SK-N-SH (cell line): ENCODE data around the gene TFAP2A. TPM values are rescaled to one million over a fixed set of nuclear protein-coding genes. Genes with fewer than 3 reads are reported as not detected.

Experiments used
- CTCF ChIA-PET: fragments of 300-600, 350-600 bp; formaldehyde crosslinking; extraction: SDS; loops from one replicate; lab custom pipeline; 2021; lab: Yijun Ruan, JAX
- POLR2A ChIA-PET: fragments of 350-600 bp; sonication (Branson Sonifier 250); formaldehyde crosslinking; extraction: SDS; loops from one replicate; lab custom pipeline; 2020; ENCODE audit warnings: antibody characterized with exemption, inconsistent platforms; lab: Yijun Ruan, JAX
- DNase-seq: peaks from one replicate; pipeline ENCODE4 v3.0.0; 2012
- H2AFZ ChIP-seq: fragments of 200-600 bp; sonication (generic); 2 replicates; pipeline ENCODE4 v1.8.1; 2016; ENCODE audit warnings: antibody characterized with exemption, mild to moderate bottlenecking, low read depth
- H3F3A ChIP-seq: fragments of 200-600 bp; sonication (generic); replicated peaks from 2 replicates; pipeline ENCODE3; 2016; ENCODE audit warnings: antibody characterized with exemption, mild to moderate bottlenecking; ENCODE audit not compliant: insufficient read depth
- H3K27ac ChIP-seq, 2 experiments: fragments of 200-500 bp in 1 of 2; fragments of 200-600 bp in 1 of 2; sonication (Bioruptor generic) in 1 of 2; sonication (generic), shearing (Covaris generic) in 1 of 2; 2 replicates each; pipeline versions ENCODE4 v1.5.1 to v1.6.1; 2014 to 2016; ENCODE audit warnings: low read depth in 2 of 2, inconsistent platforms in 1 of 2, low read length in 1 of 2, mild to moderate bottlenecking in 1 of 2, mixed read lengths in 1 of 2
- H3K27me3 ChIP-seq: fragments of 200-600 bp; sonication (generic), shearing (Covaris generic); 2 replicates; pipeline ENCODE4 v1.6.1; 2016; ENCODE audit warnings: mixed run types; ENCODE audit not compliant: insufficient read depth
- H3K36me3 ChIP-seq, 2 experiments: fragments of 200-500 bp in 1 of 2; fragments of 200-600 bp in 1 of 2; sonication (Bioruptor generic) in 1 of 2; sonication (generic) in 1 of 2; replicated peaks in 1 of 2; 2 replicates each; pipeline versions ENCODE3 to v1.5.1; 2014 to 2016; ENCODE audit warnings: low read length in 1 of 2, mild to moderate bottlenecking in 1 of 2; ENCODE audit not compliant: insufficient read depth in 2 of 2, control insufficient read depth in 1 of 2
- H3K4me1 ChIP-seq, 2 experiments: fragments of 200-500 bp in 1 of 2; fragments of 200-600 bp in 1 of 2; sonication (Bioruptor generic) in 1 of 2; sonication (generic), shearing (Covaris generic) in 1 of 2; 2 replicates each; pipeline versions ENCODE4 v1.5.1 to v1.6.1; 2014 to 2016; ENCODE audit warnings: low read depth in 1 of 2, low read length in 1 of 2, mixed run types in 1 of 2; ENCODE audit not compliant: insufficient read depth in 2 of 2, control insufficient read depth in 1 of 2
- H3K4me2 ChIP-seq: fragments of 200-600 bp; sonication (generic), shearing (Covaris generic); 2 replicates; pipeline ENCODE4 v1.6.1; 2017; ENCODE audit warnings: mixed run types
- H3K4me3 ChIP-seq, 2 experiments: fragments of 200-500 bp in 1 of 2; fragments of 200-600 bp in 1 of 2; sonication (Bioruptor generic) in 1 of 2; sonication (generic), shearing (Covaris generic) in 1 of 2; 2 replicates each; pipeline versions ENCODE4 v1.5.1 to v1.8.1; 2014 to 2016; ENCODE audit warnings: low read depth in 2 of 2, inconsistent platforms in 1 of 2, low read length in 1 of 2, mild to moderate bottlenecking in 1 of 2, mixed read lengths in 1 of 2, moderate library complexity in 1 of 2
- H3K79me2 ChIP-seq: fragments of 200-600 bp; sonication (generic); 2 replicates; pipeline ENCODE4 v1.8.1; 2017; ENCODE audit warnings: mild to moderate bottlenecking; ENCODE audit not compliant: insufficient read depth
- H3K9ac ChIP-seq: fragments of 200-600 bp; sonication (generic); 2 replicates; pipeline ENCODE4 v1.6.1; 2017; ENCODE audit warnings: mixed run types
- H3K9me2 ChIP-seq: fragments of 200-600 bp; sonication (generic); 2 replicates; pipeline ENCODE4 v1.6.1; 2017; ENCODE audit warnings: mixed run types
- H3K9me3 ChIP-seq: fragments of 200-600 bp; sonication (generic); 2 replicates; pipeline ENCODE4 v1.6.1; 2017; ENCODE audit warnings: mixed run types, mild to moderate bottlenecking, moderate library complexity
- H4K20me1 ChIP-seq: fragments of 200-600 bp; sonication (generic); 2 replicates; pipeline ENCODE4 v1.6.1; 2017; ENCODE audit warnings: mild to moderate bottlenecking, mixed run types; ENCODE audit not compliant: insufficient read depth
- CHD2 ChIP-seq: fragments of 150-350 bp; IDR thresholded peaks from 2 replicates; pipeline ENCODE4 v1.6.1; 2018; ENCODE audit warnings: low read length; ENCODE audit not compliant: partially characterized antibody
- EP300 ChIP-seq, 2 experiments: IDR thresholded peaks; 2 replicates each; pipeline versions ENCODE4 v1.4.0 to v1.6.1; 2012; ENCODE audit warnings: borderline replicate concordance in 1 of 2, low read depth in 1 of 2, low read length in 1 of 2
- FOXM1 ChIP-seq: IDR thresholded peaks from 2 replicates; pipeline ENCODE4 v1.4.0; 2012; ENCODE audit warnings: low read depth, mild to moderate bottlenecking
- GABPA ChIP-seq: IDR thresholded peaks from 2 replicates; pipeline ENCODE4 v1.4.0; 2012; ENCODE audit warnings: low read depth, mild to moderate bottlenecking
- GATA2 ChIP-seq: sonication (generic); formaldehyde crosslinking; IDR thresholded peaks from 2 replicates; pipeline ENCODE4 v1.5.0; 2020; ENCODE audit warnings: mild to moderate bottlenecking, missing genetic modification reagents
- IRF3 ChIP-seq: fragments of 150-350 bp; IDR thresholded peaks from 2 replicates; pipeline ENCODE4 v1.6.1; 2016; ENCODE audit warnings: mild to moderate bottlenecking, low read depth, low read length
- JUND ChIP-seq: IDR thresholded peaks from 2 replicates; pipeline ENCODE4 v1.4.0; 2012
- MAX ChIP-seq: IDR thresholded peaks from 2 replicates; pipeline ENCODE4 v1.4.0; 2012; ENCODE audit warnings: low read depth
- MXI1 ChIP-seq: IDR thresholded peaks from 2 replicates; pipeline ENCODE4 v1.6.1; 2012; ENCODE audit warnings: mild to moderate bottlenecking, low read depth, low read length, improper control_type of control experiment
- NRF1 ChIP-seq: IDR thresholded peaks from 2 replicates; pipeline ENCODE4 v1.6.1; 2012; ENCODE audit warnings: low read depth, mild to moderate bottlenecking, low read length
- PBX3 ChIP-seq: IDR thresholded peaks from 2 replicates; pipeline ENCODE4; 2012
- RAD21 ChIP-seq: IDR thresholded peaks from 2 replicates; pipeline ENCODE4 v1.6.1; 2012; ENCODE audit warnings: mild to moderate bottlenecking, low read length
- RXRA ChIP-seq: IDR thresholded peaks from 2 replicates; pipeline ENCODE4 v1.4.0; 2012; ENCODE audit warnings: low read depth, mild to moderate bottlenecking, borderline replicate concordance
- SMC3 ChIP-seq: IDR thresholded peaks from 2 replicates; pipeline ENCODE4 v1.6.1; 2012; ENCODE audit warnings: low read depth, low read length, improper control_type of control experiment
- TAF1 ChIP-seq: IDR thresholded peaks from 2 replicates; pipeline ENCODE4 v1.6.1; 2012; ENCODE audit warnings: low read depth, mild to moderate bottlenecking, low read length, moderate library complexity, borderline replicate concordance
- USF2 ChIP-seq: fragments of 150-350 bp; IDR thresholded peaks from 2 replicates; pipeline ENCODE4 v1.6.1; 2017; ENCODE audit warnings: antibody characterized with exemption, low read length, low read depth, borderline replicate concordance
- YY1 ChIP-seq: IDR thresholded peaks from 2 replicates; pipeline ENCODE4 v1.4.0; 2012; ENCODE audit warnings: low read depth, mild to moderate bottlenecking
- ZBTB33 ChIP-seq: IDR thresholded peaks from 2 replicates; pipeline ENCODE4 v1.4.0; 2012; ENCODE audit warnings: low read depth, borderline replicate concordance
- WGBS: methylation state at CpG from one replicate; pipeline ENCODE4 v1.1.6; 2017; ENCODE audit warnings: low lambda C conversion rate; 5-methylcytosine and 5-hydroxymethylcytosine counted together
- polyA plus RNA-seq, 3 experiments: library from polyadenylated mRNA; depleted of rRNA; stranded (reverse); fragments of >200 nt; gene quantifications; 2 replicates each; pipeline ENCODE4 v1.2.3, GENCODE V29; 2012

Gene TFAP2A
- polyA plus RNA-seq, 1 of the 3 experiments (the other 2 are of a cell fraction), result 0.07 TPM

- TF ChIP-seq IRF3 (no peak), FOXM1 (no peak), EP300 (IDR thresholded peaks at IDR 0.05; ENCODE audit: borderline replicate concordance in 1 of 2, low read depth in 1 of 2, low read length in 1 of 2) (no peak)
Measured at GRCh38 chr6:10393544-10394225, 21.2 kb downstream of the TFAP2A start (continued).

GRCh38 chr6:10391799-10392198 is 23.1 kb downstream of the TFAP2A start:
- WGBS, result 23% methylated on average over 10 of the region's 10 CpGs
- no peaks in the 10 kb centered on the region for H3K79me2 ChIP-seq
- no peaks in the 10 kb centered on the region for H3K9me3 ChIP-seq
- no peak for DNase-seq
- peaks cover 92% of the 10 kb centered on the region for H3K27me3 ChIP-seq
- H3K4me3 ChIP-seq, result no peak overlapping the region
- ChIA-PET POLR2A (no interaction called here), CTCF (no interaction called here)
- H3K36me3 ChIP-seq, result no peaks in the 10 kb centered on the region
- H3K4me2 ChIP-seq, result no peak overlapping the region
- no peaks in the 10 kb centered on the region for H3K4me1 ChIP-seq
- no peak overlapping the region for H2AFZ ChIP-seq
- H3F3A ChIP-seq, result no peaks in the 10 kb centered on the region
- TF ChIP-seq GABPA, result no peak
- TF ChIP-seq RAD21, result no peak
- TF ChIP-seq ZBTB33, result no peak
- TF ChIP-seq MXI1, result no peak
- TF ChIP-seq YY1, result no peak
- TF ChIP-seq, all 33 proteins: peak for 0
- Histone ChIP-seq H4K20me1 (no peaks in the 10 kb centered on the region), H3K9ac (no peak overlapping the region), H3K27ac (no peak overlapping the region), H3K9me2 (no peaks in the 10 kb centered on the region)

GRCh38 chr6:10391299-10391630 is 23.6 kb downstream of the TFAP2A start:
- Histone ChIP-seq H3K4me2 (no peak overlapping the region), H3K27me3 (peaks cover 93% of the 10 kb centered on the region)
- TF ChIP-seq RXRA, result no peak
- TF ChIP-seq SMC3, result no peak
- TF ChIP-seq EP300 (IDR thresholded peaks at IDR 0.05; ENCODE audit: borderline replicate concordance in 1 of 2, low read depth in 1 of 2, low read length in 1 of 2), result no peak
- no peak for TF ChIP-seq PBX3
- no peak for TF ChIP-seq TAF1
- no peak for TF ChIP-seq USF2
- TF ChIP-seq ZBTB33, result no peak
- no peak for TF ChIP-seq JUND
- no peak for TF ChIP-seq GATA2 (CRISPR knock-in tag)
- no peak for TF ChIP-seq FOXM1
- no peak for TF ChIP-seq CHD2
- TF ChIP-seq YY1, result no peak
- no peak for TF ChIP-seq NRF1
- no peak for TF ChIP-seq MAX
- no peak for TF ChIP-seq GABPA

More at GRCh38 chr6:10391299-10391630, 23.6 kb downstream of the TFAP2A start:
- H3K36me3 ChIP-seq, result no peaks in the 10 kb centered on the region
- H3F3A ChIP-seq, result no peaks in the 10 kb centered on the region
- H4K20me1 ChIP-seq, result no peaks in the 10 kb centered on the region
- H3K9me2 ChIP-seq, result no peaks in the 10 kb centered on the region
- ChIA-PET CTCF (no interaction called here), POLR2A (no interaction called here)
- H3K9me3 ChIP-seq, result no peaks in the 10 kb centered on the region
- H3K4me3 ChIP-seq, result no peak overlapping the region
- no peak overlapping the region for H3K27ac ChIP-seq
- no peaks in the 10 kb centered on the region for H3K4me1 ChIP-seq
- DNase-seq, result no peak
- 7% methylated on average over 10 of the region's 10 CpGs for WGBS
- no peaks in the 10 kb centered on the region for H3K79me2 ChIP-seq
- H2AFZ ChIP-seq, result no peak overlapping the region
- H3K9ac ChIP-seq, result no peak overlapping the region
